HG02610 (cell line): Measurements from ENCODE around the gene ST6GAL2.

ENCODE experiments used
- ATAC-seq: cut with Tn5 transposase; IDR thresholded peaks from one replicate; pipeline ENCODE4 v1.9.1; 2021; ENCODE audit warnings: mild to moderate bottlenecking, moderate library complexity; ENCODE audit not compliant: unreplicated experiment

The ST6GAL2 gene, protein sequence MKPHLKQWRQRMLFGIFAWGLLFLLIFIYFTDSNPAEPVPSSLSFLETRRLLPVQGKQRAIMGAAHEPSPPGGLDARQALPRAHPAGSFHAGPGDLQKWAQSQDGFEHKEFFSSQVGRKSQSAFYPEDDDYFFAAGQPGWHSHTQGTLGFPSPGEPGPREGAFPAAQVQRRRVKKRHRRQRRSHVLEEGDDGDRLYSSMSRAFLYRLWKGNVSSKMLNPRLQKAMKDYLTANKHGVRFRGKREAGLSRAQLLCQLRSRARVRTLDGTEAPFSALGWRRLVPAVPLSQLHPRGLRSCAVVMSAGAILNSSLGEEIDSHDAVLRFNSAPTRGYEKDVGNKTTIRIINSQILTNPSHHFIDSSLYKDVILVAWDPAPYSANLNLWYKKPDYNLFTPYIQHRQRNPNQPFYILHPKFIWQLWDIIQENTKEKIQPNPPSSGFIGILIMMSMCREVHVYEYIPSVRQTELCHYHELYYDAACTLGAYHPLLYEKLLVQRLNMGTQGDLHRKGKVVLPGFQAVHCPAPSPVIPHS

DNA sequence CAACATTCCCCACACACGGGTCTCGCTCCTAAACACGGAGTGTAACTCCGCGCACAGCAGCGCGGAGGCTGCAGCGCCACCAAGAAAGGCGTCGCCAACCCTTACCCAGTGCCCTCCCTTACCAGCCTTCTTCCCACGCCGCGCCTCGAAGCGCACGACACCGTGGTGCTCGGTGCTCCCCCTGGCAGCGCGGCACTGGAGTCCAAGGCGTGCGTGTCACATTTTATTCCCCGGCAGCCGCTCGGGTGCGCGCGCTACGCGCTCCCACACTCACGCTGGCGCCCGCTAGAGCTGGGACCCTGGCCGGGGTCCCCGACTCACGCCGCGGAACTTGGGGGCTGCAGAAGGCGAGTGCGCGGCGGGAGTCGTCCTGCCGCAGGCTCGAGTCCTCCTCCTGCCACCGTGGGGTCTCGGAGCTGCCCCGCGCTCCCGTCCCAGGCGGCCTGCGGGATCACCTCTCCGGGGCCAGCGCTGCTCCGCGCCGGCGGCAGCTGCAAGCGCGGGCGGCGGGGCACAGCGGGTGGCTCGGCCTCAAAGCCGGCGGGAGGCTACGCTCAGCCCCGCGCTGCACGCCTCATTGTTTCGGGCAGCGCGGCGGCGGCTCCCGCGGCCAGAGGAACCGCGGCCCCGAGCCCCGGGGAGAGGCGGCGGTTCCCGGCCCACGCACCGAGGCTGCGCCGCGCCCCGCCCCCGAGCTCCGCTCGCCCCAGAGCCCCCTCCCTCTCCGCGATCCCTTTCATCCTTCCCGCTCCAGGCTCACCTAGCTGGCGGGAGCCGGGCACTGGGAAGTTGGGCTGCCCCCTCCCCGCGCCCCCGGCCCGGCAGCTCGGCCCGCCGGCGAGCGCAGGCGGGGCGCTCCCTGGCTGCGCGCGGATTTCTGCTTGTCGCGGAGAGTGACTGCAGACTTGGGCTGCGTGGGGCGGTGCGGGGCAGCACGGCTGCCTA is at the start of gene ST6GAL2:
Gene ST6GAL2, minus strand, starts transcription at position 197 of the 945 bp plus-strand sequence. CDS start 42,190 bp downstream, outside the sequence.
- no peak for ATAC-seq

DNA sequence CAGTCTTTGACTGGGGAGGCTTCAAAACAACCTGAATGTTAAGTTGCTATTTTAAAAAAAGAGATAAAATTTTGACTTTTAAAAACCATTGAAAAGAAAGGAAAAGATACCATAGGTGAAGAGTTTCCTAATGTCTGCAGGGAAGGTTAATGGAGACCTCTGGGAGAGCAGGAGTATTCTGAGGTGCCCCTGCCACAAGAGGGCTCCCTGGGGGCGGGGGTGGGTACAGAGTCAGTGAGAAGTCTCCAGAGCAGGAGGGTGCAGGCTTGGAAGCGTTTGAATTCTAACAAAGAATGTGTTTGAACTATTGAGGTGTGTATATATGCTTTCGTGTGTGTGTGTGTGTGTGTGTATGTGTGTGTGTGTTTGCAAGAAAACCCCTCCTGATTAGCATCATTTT is 46.7 kb upstream of the ST6GAL2 start:
- ATAC-seq, result no peak

DNA sequence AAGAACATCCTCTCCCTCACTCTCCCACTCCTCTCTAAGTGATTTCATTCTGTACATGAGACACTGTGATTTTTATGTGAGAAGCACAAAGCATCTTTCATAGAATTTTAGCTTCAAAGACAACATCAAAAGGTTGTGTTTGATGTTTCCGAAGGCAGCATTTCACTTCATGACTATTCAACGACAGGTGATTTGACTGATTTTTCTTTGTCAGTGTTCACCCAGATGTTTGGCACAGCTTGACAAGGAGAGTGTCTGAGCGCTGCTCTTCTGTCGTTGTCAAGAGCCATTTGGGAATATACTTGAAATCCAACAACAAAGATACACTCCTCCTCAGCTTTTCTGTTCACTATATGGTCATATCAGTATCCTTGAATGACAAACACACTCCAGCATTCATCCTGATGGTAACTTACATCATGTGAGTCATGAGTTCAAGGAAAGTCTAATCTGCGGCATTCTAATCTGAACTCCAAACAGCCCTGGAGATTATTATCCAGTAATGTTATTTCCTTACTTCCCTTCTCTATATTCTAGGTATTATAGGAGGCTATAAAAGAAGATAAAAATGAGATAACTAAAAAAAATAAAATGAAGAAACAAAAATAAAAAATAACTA is 45.9 kb upstream of the ST6GAL2 start:
- ATAC-seq, result no peak

DNA sequence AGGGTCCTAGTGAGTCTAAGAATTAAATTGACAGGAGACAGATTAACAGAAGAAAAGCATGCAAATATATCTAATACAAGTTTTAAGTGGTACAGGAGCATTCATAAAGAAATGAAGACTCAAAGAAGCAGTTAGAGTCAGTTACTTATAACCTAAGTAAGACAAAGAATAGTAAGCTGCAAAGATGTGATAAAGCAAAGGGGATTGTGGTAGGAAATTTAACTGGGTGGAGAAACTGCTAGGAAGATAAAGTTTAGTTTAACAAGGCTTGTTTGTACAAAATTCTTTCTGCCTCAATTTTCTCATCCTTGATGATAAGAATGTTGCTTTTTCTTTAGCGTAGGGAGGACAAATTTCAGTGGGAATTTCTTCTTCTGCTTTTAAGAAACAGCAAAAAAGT is 35.5 kb upstream of the ST6GAL2 start:
- ATAC-seq, result no peak

DNA sequence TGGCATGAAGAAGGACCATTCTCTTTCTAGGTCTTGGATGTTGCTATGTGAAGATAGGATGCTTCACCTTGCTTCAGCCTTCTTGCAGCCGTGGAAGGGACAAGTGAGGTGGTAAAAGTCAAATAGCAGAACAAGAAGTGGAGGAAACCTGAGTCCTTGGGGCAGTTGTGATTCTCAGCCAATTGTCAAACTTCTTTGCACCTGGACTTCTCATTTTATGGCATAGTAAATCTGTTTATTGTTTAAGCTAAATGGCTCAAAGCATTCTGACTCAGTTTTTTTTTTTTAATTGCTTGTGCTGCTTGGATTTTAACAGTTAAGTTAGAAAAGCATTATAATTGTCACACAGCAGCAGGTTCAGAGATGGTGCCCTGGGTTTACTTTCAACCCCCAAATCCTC is 33.0 kb upstream of the ST6GAL2 start:
- no peak for ATAC-seq

DNA sequence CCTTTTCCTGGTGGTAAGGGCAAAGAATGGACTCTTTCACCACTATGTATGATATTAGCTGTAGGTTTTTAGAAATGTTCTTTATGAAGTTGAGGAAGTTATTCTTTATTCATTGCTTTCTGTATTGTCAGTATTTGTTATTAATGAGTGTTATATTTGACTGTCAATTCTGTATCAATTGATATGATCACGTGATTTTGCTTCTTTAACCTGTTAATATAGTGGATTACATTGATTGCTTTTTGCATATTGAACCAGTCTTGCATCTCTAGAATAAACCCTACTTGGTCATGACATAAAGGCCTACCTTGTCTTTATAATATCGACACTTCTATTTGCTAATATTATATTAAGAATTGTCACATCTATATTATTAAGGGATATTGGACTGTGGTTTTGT is 18.3 kb upstream of the ST6GAL2 start:
- ATAC-seq, result no peak

DNA sequence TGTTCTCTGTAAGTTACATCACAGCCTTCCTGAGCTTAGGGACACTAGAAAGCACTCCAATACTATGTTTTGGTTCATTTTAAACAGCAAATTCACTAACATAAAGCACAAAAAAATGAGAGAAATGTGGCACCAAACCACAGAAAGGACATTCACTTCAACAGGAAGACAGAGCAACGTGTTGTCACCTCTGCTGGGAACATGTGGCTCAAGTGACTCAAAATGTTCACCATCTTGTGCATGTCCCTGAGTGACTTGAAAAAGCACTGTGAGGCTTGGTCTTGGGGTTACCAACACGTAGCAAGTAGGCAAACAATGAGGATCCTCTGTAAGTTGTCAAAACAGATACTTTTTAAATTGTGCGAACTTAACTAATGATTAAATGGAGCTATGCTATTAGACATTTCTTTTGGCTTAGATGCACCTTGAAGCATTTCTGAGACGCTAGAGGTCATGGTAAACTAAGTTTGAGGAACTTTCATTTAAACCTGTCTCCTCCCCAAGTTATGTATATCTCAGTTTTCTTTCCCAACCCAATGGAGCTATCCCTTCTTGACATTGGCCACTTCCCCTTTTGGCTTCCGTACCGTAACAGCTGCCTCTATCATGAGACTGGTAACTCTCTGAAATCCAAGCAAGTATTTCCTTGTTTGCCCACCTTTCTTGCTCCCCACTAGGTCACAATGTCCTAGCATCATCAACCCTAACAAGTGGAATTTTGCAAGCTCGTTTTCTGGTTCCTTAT is 14.0 kb upstream of the ST6GAL2 start:
- ATAC-seq, result no peak

DNA sequence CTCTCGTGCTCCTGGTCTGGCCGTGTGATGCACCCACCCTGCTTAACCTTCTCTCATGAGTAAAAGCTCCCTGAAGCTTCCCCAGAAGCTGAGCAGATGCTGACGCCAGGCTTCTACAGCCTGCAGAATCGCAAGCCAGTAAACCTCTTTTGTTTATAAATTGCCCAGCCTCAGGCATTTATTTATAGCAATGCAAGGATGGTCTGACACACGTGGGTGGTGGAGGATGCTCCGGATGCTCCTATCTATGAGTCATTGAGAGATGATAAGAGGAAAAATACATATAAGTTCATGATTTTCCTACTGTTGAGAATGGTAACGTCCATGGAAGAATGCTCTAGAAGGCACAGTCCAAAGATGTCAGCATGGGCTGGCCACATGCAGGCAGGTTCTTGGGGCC is 8.6 kb upstream of the ST6GAL2 start:
- ATAC-seq, result no peak

DNA sequence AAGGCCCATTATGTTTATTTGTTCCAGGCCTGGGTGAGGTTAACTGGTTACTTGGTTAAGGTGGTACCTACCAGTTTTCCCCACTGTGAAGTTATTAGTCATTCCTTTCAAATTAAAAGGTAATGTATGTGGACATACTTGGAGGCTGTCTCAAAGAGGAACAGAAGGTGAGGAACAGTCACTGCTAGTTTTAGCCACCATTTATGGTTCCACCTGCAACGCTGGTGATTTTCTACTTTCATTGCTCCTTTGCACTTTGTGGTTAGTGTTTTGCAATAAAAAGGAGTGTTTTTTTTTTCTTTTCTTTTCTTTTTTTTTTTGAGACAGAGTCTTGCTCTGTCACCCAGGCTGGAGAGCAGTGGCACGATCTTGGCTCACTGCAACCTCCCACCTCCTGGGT is 6.1 kb upstream of the ST6GAL2 start:
- no peak for ATAC-seq

DNA sequence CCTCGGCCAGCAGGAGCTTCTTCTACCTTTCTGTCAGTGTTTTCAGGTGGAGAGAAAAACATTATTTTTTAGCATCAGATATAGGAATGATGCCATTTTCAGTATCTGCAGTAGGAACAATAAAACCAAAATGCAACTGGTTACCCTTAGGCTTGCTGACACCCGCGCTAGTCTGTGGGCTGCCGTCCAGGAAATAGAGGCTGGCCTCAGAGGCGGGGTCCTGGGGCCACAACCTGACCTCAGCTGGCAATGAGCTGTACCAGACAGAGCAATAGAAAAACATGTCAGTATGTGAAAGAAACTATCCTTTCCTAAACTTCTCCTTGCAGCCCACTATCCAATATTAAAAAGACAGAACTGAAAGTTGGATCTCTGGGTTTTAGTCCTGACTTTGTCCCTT is 4.6 kb upstream of the ST6GAL2 start:
- ATAC-seq, result no peak

DNA sequence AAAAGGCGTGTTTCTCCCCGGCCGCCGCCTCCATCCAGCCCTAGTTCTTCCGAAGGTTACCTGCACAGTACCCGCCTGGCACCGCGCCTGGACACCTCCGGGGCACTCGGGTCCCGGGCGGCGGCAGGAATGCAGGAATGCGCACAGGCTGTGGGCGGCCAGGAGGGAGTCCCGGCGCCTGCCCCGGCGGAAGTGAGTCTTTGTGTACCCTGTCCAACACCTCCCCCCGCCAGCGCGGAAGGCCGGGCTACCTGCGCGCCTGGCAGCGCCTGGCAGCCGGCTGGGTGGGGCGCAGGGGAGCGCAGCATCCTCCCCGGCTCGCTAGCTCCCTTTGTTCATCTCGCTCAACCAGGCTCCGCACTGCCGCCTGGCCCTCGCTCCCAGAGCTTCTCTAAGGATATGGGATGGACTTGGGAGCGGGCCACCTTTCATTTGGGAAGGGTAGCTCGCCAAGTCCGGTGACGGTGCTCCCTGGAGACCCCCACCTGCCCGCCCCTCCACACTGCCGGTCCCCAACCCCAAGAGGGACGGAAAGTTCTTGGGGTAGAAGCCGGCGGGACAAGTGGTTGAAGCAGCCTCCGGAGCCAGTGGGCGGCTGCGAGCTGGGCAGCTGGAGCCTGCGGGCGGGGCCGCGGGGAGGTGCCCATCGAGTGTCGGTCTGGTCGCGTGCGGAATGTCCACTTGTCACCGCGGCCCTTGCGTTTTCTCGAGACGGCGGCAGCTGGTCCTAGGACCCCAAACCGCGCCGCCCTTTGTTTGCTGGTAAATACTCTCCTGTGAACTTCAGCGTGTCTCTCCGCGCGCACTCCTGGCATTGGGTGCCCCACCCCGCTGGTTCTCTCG is 1.2 kb upstream of the ST6GAL2 start:
- ATAC-seq, result no peak

DNA sequence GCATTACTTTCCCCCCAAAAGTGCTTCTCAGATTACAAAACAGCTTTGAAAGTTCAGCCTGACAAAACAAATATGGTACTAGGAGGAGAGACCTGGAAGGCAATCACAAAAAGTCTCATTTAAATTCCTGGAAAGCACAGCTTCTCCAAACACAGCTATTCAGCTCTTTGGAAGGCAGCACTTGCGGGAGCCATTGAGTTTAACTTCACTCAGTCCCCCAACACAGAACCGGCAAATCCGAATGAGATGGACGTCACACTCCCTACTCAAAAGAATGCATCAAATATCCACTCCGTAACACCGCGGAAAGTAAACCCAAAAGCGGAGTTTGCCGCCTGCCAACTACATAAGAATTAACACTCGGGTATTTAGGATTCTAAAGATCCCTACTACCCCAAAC is 638 bp downstream of the ST6GAL2 start:
- ATAC-seq, result no peak

DNA sequence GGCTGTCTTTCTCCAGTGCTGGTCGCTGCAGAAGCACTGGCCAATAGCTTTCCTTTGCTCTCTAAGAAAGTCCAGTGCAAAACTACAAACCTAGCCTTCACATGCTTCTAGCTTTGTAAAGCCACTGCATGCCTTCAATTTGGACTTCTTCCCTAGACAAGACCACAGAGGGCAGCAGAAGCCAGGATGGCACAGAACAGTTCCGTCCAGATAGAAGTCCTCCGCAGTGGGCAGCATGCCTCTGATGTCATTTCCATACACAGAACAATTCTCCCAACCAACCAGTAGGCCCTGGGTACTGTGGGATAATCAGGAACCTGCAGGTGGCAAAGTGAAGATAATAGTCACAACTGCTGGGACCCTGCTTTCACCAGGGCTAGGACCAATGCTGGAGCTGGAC is 3.3 kb downstream of the ST6GAL2 start:
- ATAC-seq, result no peak

DNA sequence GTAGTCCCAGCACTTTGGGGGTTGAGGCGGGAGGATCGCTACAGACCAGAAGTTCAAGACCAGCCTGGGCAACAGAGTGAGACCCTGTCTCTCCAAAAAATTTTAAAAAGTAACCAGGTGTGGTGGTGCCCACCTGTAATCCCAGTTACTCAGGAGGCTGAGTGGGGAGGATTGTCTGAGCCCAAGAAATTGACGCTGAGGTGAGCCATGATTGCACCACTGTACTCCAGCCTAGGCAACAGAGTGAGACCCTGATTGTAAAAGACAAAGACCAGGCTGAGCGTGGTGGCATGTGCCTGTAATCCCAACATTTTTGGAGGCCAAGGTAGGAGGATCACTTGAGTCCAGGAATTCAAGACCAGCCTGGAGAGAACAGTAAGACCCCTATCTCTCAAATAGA is 7.8 kb downstream of the ST6GAL2 start:
- ATAC-seq, result no peak

DNA sequence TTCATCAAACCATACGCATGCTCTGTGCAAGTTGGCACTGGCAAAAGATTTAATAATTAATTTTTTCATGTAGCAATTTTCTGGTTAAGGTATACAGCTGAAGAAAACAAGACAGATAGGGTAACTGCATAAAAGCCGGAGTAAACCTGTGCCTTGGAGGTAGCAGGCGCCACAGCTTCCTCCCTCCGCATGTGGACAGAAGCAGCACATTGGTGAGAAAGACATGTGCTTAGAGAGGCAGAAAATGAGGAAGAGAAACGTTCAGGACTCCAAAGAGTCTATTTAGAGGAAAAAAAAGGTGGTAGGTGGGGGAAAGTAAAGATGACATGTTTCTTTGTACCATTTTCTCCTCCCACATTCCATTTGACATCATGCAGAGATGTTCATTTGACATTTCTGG is 9.3 kb downstream of the ST6GAL2 start:
- ATAC-seq, result no peak

DNA sequence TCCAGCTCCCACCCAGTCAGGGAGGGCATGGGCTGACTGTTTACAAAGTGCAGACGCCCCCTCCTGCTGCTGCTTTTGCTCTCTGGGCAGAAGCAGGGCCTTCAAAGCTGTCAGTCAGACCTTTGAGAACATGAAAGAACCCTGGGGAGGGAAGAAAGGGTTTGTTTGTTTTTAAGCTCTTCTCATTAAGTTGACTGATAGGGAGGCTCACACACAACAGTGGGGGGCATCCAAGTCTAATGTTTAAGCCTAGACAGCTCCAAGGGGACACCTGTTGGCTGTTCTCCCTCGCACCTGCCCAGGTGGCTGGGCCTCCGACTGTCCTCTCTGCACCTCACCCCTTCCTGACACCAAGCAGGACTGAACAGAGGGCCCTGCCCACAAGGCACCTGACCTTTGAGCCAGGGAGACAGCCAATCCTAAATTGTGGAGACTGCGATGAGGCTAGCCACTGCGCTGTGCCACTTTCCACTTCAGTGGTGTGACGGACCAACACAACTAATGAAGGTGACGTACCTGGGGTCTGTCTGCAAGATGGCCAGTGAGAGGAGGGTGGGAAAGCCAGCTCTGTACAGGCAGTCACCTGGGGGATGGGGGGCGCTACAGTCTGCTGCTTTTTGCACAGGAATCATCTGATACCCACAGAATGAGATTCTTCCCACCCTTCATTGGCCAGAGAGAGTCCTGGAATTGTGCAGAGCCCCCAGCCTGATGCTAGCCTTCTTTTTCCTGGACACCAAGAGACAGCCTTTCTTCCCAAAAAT is 16.3 kb downstream of the ST6GAL2 start:
- no peak for ATAC-seq

DNA sequence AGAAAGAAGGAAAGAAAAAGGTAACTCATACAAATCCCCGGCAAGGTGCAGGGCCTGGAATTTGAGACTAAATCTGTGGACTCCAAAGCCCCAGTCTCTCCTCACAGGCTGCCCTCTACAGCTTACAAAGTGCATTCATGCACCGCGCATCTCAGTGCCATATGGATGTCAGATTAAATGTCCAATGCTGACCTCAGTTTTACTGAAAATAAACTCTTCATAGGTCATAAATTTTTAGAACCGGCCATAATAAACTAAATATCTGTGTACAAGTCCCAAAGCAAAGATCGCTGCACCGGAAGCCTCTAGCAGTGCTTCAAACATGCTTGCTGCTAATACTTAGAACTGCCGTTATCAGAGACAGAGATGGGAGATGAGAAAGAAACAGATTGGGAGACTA is 17.7 kb downstream of the ST6GAL2 start:
- no peak for ATAC-seq

DNA sequence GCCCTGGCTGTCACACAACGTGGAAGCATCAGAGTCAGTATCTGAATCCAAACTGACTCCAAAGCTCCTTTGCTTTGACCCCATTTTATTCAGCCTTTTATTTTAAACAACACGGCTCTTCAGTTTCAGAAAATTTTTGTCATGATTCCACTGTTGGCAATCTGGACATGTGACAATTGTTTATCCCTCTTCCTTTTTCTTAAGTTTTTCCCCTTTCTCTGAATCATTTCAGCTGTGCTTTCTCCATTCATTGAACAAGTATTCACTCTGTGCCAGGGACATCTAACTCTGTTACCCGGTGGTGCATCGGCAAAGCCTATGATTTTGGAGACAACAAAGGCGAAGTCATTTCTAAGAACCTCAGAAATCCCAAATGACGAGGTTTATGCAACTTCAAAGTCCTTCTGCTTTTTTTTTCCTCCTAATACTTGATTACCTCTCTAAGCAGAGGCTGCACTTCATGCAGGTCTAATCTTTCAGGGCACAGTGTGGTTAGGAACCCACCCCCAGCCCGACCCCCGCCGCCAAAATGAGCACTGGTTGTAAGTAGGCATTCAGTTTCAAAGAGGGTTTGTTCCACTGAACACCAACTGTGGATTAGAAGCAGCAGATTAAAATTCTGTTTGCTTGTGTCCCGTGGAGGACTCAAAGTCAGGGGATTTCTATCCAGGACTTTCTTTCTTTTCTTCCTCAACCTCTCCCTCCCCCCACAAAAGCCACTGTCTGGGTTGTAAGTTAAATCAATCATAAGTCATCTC is 18.6 kb downstream of the ST6GAL2 start:
- no peak for ATAC-seq
